HG02678 (cell line): ENCODE measurements around the gene FAM13A.
"Not testable (repeated sequence)": the region's sequence is repeated elsewhere in the genome, so short reads cannot be mapped to it uniquely, and the experiment has no call there.

ENCODE experiments used
- ATAC-seq: cut with Tn5 transposase; IDR thresholded peaks from one replicate; pipeline ENCODE4 v1.9.1; 2021; ENCODE audit warnings: mild to moderate bottlenecking, moderate library complexity; ENCODE audit not compliant: unreplicated experiment

FAM13A gene

GRCh38 chr4:88858752-88859151, 198.2 kb downstream of the FAM13A start:
- peak; percentile 94 for ATAC-seq

- no peak for ATAC-seq
These were observed 199.4 kb downstream of the FAM13A start for GRCh38 chr4:88857588-88857987.

- no peak for ATAC-seq
These were observed 202.5 kb downstream of the FAM13A start for GRCh38 chr4:88854481-88854880.

GRCh38 chr4:88853583-88853982, 203.4 kb downstream of the FAM13A start:
- not testable (repeated sequence) for ATAC-seq

- no peak for ATAC-seq
These were observed 210.7 kb downstream of the FAM13A start for GRCh38 chr4:88846206-88846790.

- no peak for ATAC-seq
These were observed 213.8 kb downstream of the FAM13A start for GRCh38 chr4:88843067-88843685.

GRCh38 chr4:88841635-88842034, 215.3 kb downstream of the FAM13A start:
- ATAC-seq, result no peak

- ATAC-seq, result no peak
These were observed 220.8 kb downstream of the FAM13A start for GRCh38 chr4:88836216-88836615.

GRCh38 chr4:88831031-88831430, 226.0 kb downstream of the FAM13A start:
- no peak for ATAC-seq

GRCh38 chr4:88830598-88830997, 226.4 kb downstream of the FAM13A start:
- ATAC-seq, result no peak

GRCh38 chr4:88828842-88829571, 228.0 kb downstream of the FAM13A start:
- no peak for ATAC-seq

GRCh38 chr4:88827442-88827841, 229.5 kb downstream of the FAM13A start:
- no peak for ATAC-seq

GRCh38 chr4:88826771-88827170, 230.2 kb downstream of the FAM13A start:
- ATAC-seq, result no peak

- ATAC-seq, result no peak
These were observed 231.1 kb downstream of the FAM13A start for GRCh38 chr4:88825931-88826330.

- peak; percentile 94 for ATAC-seq
These were observed 233.7 kb downstream of the FAM13A start for GRCh38 chr4:88823058-88823919.

- ATAC-seq, result no peak
These were observed 234.8 kb downstream of the FAM13A start for GRCh38 chr4:88822034-88822789.

- no peak for ATAC-seq
These were observed 235.5 kb downstream of the FAM13A start for GRCh38 chr4:88821522-88821921.

- ATAC-seq, result no peak
These were observed 236.1 kb downstream of the FAM13A start for GRCh38 chr4:88820698-88821415.

- ATAC-seq, result no peak
These were observed 236.9 kb downstream of the FAM13A start for GRCh38 chr4:88819818-88820697.
